H9 (cell line): ENCODE data around the gene KAZN. TPM values are rescaled to one million over a fixed set of nuclear protein-coding genes. Genes with fewer than 3 reads are reported as not detected.

Experiments
- DNase-seq: peaks from one replicate; pipeline ENCODE4 v3.0.0-alpha.2; 2017
- H2AFZ ChIP-seq: one replicate; pipeline ENCODE4 v1.6.1; 2013; ENCODE audit warnings: mild to moderate bottlenecking, low read length, control low read depth, moderate library complexity
- H2AK5ac ChIP-seq: 2 replicates; pipeline ENCODE4 v1.6.1; 2013; ENCODE audit warnings: low read length, control low read depth, mixed read lengths; ENCODE audit not compliant: insufficient read length
- H2BK120ac ChIP-seq: one replicate; pipeline ENCODE4 v1.6.1; 2013; ENCODE audit warnings: low read depth, mild to moderate bottlenecking, low read length, control low read depth, inconsistent platforms; ENCODE audit not compliant: poor library complexity, severe bottlenecking
- H2BK12ac ChIP-seq: 2 replicates; pipeline ENCODE4 v1.6.1; 2013; ENCODE audit warnings: low read length, control low read depth, mixed read lengths, low read depth; ENCODE audit not compliant: insufficient read length
- H2BK15ac ChIP-seq: 2 replicates; pipeline ENCODE4 v1.6.1; 2013; ENCODE audit warnings: low read depth, low read length, control low read depth
- H2BK20ac ChIP-seq: one replicate; pipeline ENCODE4 v1.6.1; 2013; ENCODE audit warnings: low read depth, mild to moderate bottlenecking, low read length, control low read depth, inconsistent platforms; ENCODE audit not compliant: poor library complexity, severe bottlenecking
- H2BK5ac ChIP-seq: 2 replicates; pipeline ENCODE4 v1.6.1; 2013; ENCODE audit warnings: low read length, control low read depth, mixed read lengths; ENCODE audit not compliant: insufficient read length
- H3K14ac ChIP-seq: 2 replicates; pipeline ENCODE4 v1.6.1; 2013; ENCODE audit warnings: low read length, control low read depth; ENCODE audit not compliant: insufficient read depth
- H3K18ac ChIP-seq: 2 replicates; pipeline ENCODE4 v1.6.1; 2013; ENCODE audit warnings: low read depth, mild to moderate bottlenecking, mixed read lengths, low read length, control low read depth; ENCODE audit not compliant: insufficient read length
- H3K23ac ChIP-seq: 2 replicates; pipeline ENCODE4 v1.6.1; 2013; ENCODE audit warnings: low read length, control low read depth, mixed read lengths, low read depth; ENCODE audit not compliant: insufficient read length
- H3K23me2 ChIP-seq: 2 replicates; pipeline ENCODE4 v1.6.1; 2013; ENCODE audit warnings: low read depth, mild to moderate bottlenecking, mixed read lengths, low read length, control low read depth; ENCODE audit not compliant: insufficient read length, poor library complexity, severe bottlenecking
- H3K27ac ChIP-seq: 2 replicates; pipeline ENCODE4 v1.5.1; 2013; ENCODE audit warnings: low read length, control low read depth, mixed read lengths, low read depth; ENCODE audit not compliant: insufficient read length
- H3K27me3 ChIP-seq: 2 replicates; pipeline ENCODE4 v1.6.1; 2013; ENCODE audit warnings: low read length, control low read depth, inconsistent platforms; ENCODE audit not compliant: insufficient read depth
- H3K4ac ChIP-seq: 2 replicates; pipeline ENCODE4 v1.6.1; 2013; ENCODE audit warnings: low read depth, mild to moderate bottlenecking, control low read depth, inconsistent platforms, low read length, moderate library complexity
- H3K4me1 ChIP-seq: 2 replicates; pipeline ENCODE4 v1.6.1; 2013; ENCODE audit warnings: low read length, control low read depth, inconsistent platforms; ENCODE audit not compliant: insufficient read depth
- H3K4me2 ChIP-seq: 2 replicates; pipeline ENCODE4 v1.6.1; 2013; ENCODE audit warnings: low read length, control low read depth, mixed read lengths; ENCODE audit not compliant: insufficient read length, insufficient read depth
- H3K56ac ChIP-seq: 2 replicates; pipeline ENCODE4 v1.6.1; 2013; ENCODE audit warnings: low read depth, mild to moderate bottlenecking, mixed read lengths, low read length, control low read depth; ENCODE audit not compliant: insufficient read length
- H3K79me1 ChIP-seq: 2 replicates; pipeline ENCODE4 v1.6.1; 2013; ENCODE audit warnings: low read depth, mild to moderate bottlenecking, moderate library complexity, low read length, control low read depth, inconsistent platforms; ENCODE audit not compliant: insufficient read depth, poor library complexity, severe bottlenecking
- H3K79me2 ChIP-seq: 2 replicates; pipeline ENCODE4 v1.6.1; 2013; ENCODE audit warnings: low read length, control low read depth, inconsistent platforms; ENCODE audit not compliant: insufficient read depth
- H3K9ac ChIP-seq: 2 replicates; pipeline ENCODE4 v1.6.1; 2013; ENCODE audit warnings: low read length, control low read depth, mixed read lengths; ENCODE audit not compliant: insufficient read length; ENCODE audit errors: extremely low read depth
- H3K9me3 ChIP-seq: one replicate; pipeline ENCODE4 v1.6.1; 2013; ENCODE audit warnings: low read depth, low read length, inconsistent platforms; ENCODE audit not compliant: control insufficient read depth
- H3T11ph ChIP-seq: one replicate; pipeline ENCODE4 v1.6.1; 2013; ENCODE audit warnings: mild to moderate bottlenecking, low read length, control low read depth, inconsistent platforms
- H4K20me1 ChIP-seq: one replicate; pipeline ENCODE4 v1.6.1; 2013; ENCODE audit not compliant: control insufficient read depth, insufficient read length, insufficient read depth
- H4K5ac ChIP-seq: 2 replicates; pipeline ENCODE4 v1.6.1; 2013; ENCODE audit warnings: low read depth, mild to moderate bottlenecking, mixed read lengths, low read length, control low read depth; ENCODE audit not compliant: insufficient read length
- H4K8ac ChIP-seq: replicated peaks from 2 replicates; pipeline ENCODE4 v1.6.1; 2013; ENCODE audit warnings: low read length, control low read depth, mixed read lengths, low read depth; ENCODE audit not compliant: insufficient read length
- H4K91ac ChIP-seq: 2 replicates; pipeline ENCODE4 v1.6.1; 2013; ENCODE audit warnings: low read depth, mild to moderate bottlenecking, moderate library complexity, mixed read lengths, low read length, control low read depth; ENCODE audit not compliant: insufficient read length
- H3K27ac Mint-ChIP-seq, 3 experiments: 2 replicates in 2 of 3; 3 replicates in 1 of 3; pipeline ENCODE4 v1.8.0; 2020 to 2021; ENCODE audit warnings: mixed read lengths in 3 of 3, mild to moderate bottlenecking in 1 of 3, moderate library complexity in 1 of 3
- H3K27me3 Mint-ChIP-seq: 2 replicates; pipeline ENCODE4 v1.8.0; 2021; ENCODE audit warnings: low read depth, mild to moderate bottlenecking, moderate library complexity, mixed read lengths
- H3K36me3 Mint-ChIP-seq, 3 experiments: 2 replicates in 2 of 3; 3 replicates in 1 of 3; pipeline ENCODE4 v1.8.0; 2020 to 2021; ENCODE audit warnings: low read depth in 3 of 3, mixed read lengths in 3 of 3; ENCODE audit not compliant: insufficient read depth in 1 of 3
- H3K4me1 Mint-ChIP-seq, 2 experiments: 2 replicates each; pipeline ENCODE4 v1.8.0; 2020; ENCODE audit warnings: mixed read lengths in 2 of 2
- H3K4me3 Mint-ChIP-seq, 2 experiments: 2 replicates in 1 of 2; 3 replicates in 1 of 2; pipeline ENCODE4 v1.8.0; 2020 to 2021; ENCODE audit warnings: mild to moderate bottlenecking in 2 of 2, mixed read lengths in 2 of 2, moderate library complexity in 1 of 2
- H3K9me3 Mint-ChIP-seq, 2 experiments: 2 replicates in 1 of 2; 3 replicates in 1 of 2; pipeline ENCODE4 v1.8.0; 2020; ENCODE audit warnings: mild to moderate bottlenecking in 2 of 2, mixed read lengths in 2 of 2, moderate library complexity in 1 of 2
- WGBS: extraction: QIAGEN DNeasy Blood & Tissue Kit; methylation state at CpG from one replicate; pipeline ENCODE4 v1.1.7; 2013; ENCODE audit warnings: missing lambda C conversion rate, low lambda C conversion rate, mixed read lengths; ENCODE audit not compliant: insufficient read length; ENCODE audit errors: extremely low coverage; 5-methylcytosine and 5-hydroxymethylcytosine counted together
- total RNA-seq: library from RNA; stranded (reverse); gene quantifications from 2 replicates; pipeline ENCODE4 v1.2.1, GENCODE V29; 2021
- TF ChIP-seq, protein P1 (sequence below): fragments of 200-600 bp; sonication (generic); conservative IDR thresholded peaks from 3 replicates; pipeline ENCODE4 v1.8.0; 2021; ENCODE audit warnings: antibody characterized with exemption, mild to moderate bottlenecking

KAZN gene
- total RNA-seq, 1 experiment from 2014 or later = 7.6 TPM

DNA sequence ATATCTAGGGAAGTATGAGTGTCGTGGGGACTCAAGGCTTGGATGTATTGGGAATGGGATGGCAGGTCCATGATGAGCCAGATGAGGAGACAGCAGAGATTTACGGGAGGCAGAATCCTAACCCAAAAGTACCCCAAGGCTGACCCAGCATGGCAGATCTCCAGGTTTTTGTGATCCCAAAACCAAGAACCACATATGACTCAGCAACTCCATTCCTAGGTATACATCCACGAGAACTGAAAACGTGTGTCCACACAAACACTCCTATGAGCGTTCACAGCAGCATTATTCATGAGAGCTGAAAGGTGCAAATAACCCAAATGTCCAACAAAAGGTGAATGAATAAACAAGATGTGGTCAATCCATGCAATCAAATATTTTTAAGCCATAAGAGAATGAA lies 201.5 kb downstream of the KAZN start:
- Mint-ChIP-seq H3K36me3 (no peaks in the 10 kb centered on the region; a peak in 1 of 7 replicates), H3K4me3 (no peak overlapping the region), H3K27me3 (peaks cover 2% of the 10 kb centered on the region), H3K27ac (no peak overlapping the region), H3K9me3 (no peaks in the 10 kb centered on the region), H3K4me1 (no peaks in the 10 kb centered on the region)
- H2BK5ac ChIP-seq = no peak overlapping the region
- H4K5ac ChIP-seq = no peak overlapping the region
- TF ChIP-seq, protein P1, sequence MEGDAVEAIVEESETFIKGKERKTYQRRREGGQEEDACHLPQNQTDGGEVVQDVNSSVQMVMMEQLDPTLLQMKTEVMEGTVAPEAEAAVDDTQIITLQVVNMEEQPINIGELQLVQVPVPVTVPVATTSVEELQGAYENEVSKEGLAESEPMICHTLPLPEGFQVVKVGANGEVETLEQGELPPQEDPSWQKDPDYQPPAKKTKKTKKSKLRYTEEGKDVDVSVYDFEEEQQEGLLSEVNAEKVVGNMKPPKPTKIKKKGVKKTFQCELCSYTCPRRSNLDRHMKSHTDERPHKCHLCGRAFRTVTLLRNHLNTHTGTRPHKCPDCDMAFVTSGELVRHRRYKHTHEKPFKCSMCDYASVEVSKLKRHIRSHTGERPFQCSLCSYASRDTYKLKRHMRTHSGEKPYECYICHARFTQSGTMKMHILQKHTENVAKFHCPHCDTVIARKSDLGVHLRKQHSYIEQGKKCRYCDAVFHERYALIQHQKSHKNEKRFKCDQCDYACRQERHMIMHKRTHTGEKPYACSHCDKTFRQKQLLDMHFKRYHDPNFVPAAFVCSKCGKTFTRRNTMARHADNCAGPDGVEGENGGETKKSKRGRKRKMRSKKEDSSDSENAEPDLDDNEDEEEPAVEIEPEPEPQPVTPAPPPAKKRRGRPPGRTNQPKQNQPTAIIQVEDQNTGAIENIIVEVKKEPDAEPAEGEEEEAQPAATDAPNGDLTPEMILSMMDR = no peak
- WGBS = no CpG with 5 or more reads among the region's 5 CpGs
- no peaks in the 10 kb centered on the region for H3K9me3 ChIP-seq
- no peaks in the 10 kb centered on the region for H4K20me1 ChIP-seq
- H3K18ac ChIP-seq = no peak overlapping the region
- no peak overlapping the region for H3K56ac ChIP-seq
- no peak overlapping the region for H2AK5ac ChIP-seq
- H3K14ac ChIP-seq = no peak overlapping the region
- no peak overlapping the region for H4K91ac ChIP-seq
- H3K9ac ChIP-seq = no peak overlapping the region
- H2BK20ac ChIP-seq = no peak overlapping the region
- H3K4me2 ChIP-seq = no peak overlapping the region
- H2AFZ ChIP-seq = no peak overlapping the region
- no peak overlapping the region for H2BK120ac ChIP-seq
- no peak overlapping the region for H3K27ac ChIP-seq
- H3K4me1 ChIP-seq = no peaks in the 10 kb centered on the region
- no peak overlapping the region for H3K23ac ChIP-seq
- no peak overlapping the region for H3K4ac ChIP-seq
- no peaks in the 10 kb centered on the region for H3K79me1 ChIP-seq
- no peaks in the 10 kb centered on the region for H3K23me2 ChIP-seq
- H3K79me2 ChIP-seq = no peaks in the 10 kb centered on the region
- H4K8ac ChIP-seq = no peak overlapping the region
- no peak overlapping the region for H2BK12ac ChIP-seq
- H2BK15ac ChIP-seq = no peak overlapping the region
- H3K27me3 ChIP-seq = no peaks in the 10 kb centered on the region
- no peak for DNase-seq
- H3T11ph ChIP-seq = no peak overlapping the region
